CD4-positive, alpha-beta T cell (primary cell): ENCODE results near the gene ARHGAP29. TPM values are rescaled to one million over a fixed set of nuclear protein-coding genes. Genes with fewer than 3 reads are reported as not detected.
A peak's percentile ranks its signal among the peaks of the same experiment; 100 is the strongest.

ENCODE experiments used
- ATAC-seq: fragments of 200-7000 bp; cut with Tn5 transposase; one replicate; pipeline ENCODE4 v1.10.0; 2022; ENCODE audit warnings: mild to moderate bottlenecking; ENCODE audit not compliant: poor library complexity
- CTCF ChIA-PET: fragments of 350-600 bp; sonication (Branson Sonifier 250); formaldehyde crosslinking; loops from one replicate; lab custom pipeline; 2021; ENCODE audit warnings: antibody characterized with exemption, inconsistent platforms; lab: Charles Lee
- POLR2A ChIA-PET: fragments of 350-600 bp; sonication (Branson Sonifier 250); formaldehyde crosslinking; loops from one replicate; lab custom pipeline; 2021; ENCODE audit warnings: antibody characterized with exemption, inconsistent platforms; lab: Charles Lee
- DNase-seq, 14 experiments: peaks; one replicate each; pipeline ENCODE4 v3.0.0-alpha.2; 2013 to 2020; ENCODE audit warnings: mixed read lengths in 2 of 14
- H3K27ac ChIP-seq, 2 donors: one replicate each; pipeline versions ENCODE4 v1.5.1 to v1.7.0; 2013; ENCODE audit warnings: low read length in 2 of 2, low read depth in 1 of 2, mild to moderate bottlenecking in 1 of 2
- H3K27me3 ChIP-seq, 2 experiments: 1 replicate in 1 of 2; 2 replicates in 1 of 2; pipeline versions ENCODE4 v1.6.1 to v1.7.0; 2013; ENCODE audit warnings: low read length in 2 of 2, control low read depth in 1 of 2, mild to moderate bottlenecking in 1 of 2, moderate library complexity in 1 of 2; ENCODE audit not compliant: insufficient read depth in 2 of 2, control insufficient read depth in 1 of 2
- H3K36me3 ChIP-seq: one replicate; pipeline ENCODE4 v1.6.1; 2013; ENCODE audit warnings: low read length, control low read depth; ENCODE audit not compliant: insufficient read depth
- H3K4me1 ChIP-seq: one replicate; pipeline ENCODE4 v1.6.1; 2013; ENCODE audit warnings: low read length, control low read depth; ENCODE audit not compliant: insufficient read depth
- H3K4me3 ChIP-seq: one replicate; pipeline ENCODE4 v1.5.1; 2013; ENCODE audit warnings: mild to moderate bottlenecking, low read length, moderate library complexity
- H3K9me3 ChIP-seq, 2 experiments: 1 replicate in 1 of 2; 2 replicates in 1 of 2; pipeline versions ENCODE4 v1.6.1 to v1.7.0; 2013; ENCODE audit warnings: low read length in 2 of 2, mild to moderate bottlenecking in 2 of 2, control low read depth in 1 of 2, moderate library complexity in 1 of 2; ENCODE audit not compliant: control insufficient read depth in 1 of 2, insufficient read depth in 1 of 2
- H3K27ac Mint-ChIP-seq: one replicate; pipeline ENCODE4 v1.8.0; 2020; ENCODE audit warnings: mixed read lengths
- H3K27me3 Mint-ChIP-seq: one replicate; pipeline ENCODE4 v1.8.0; 2021; ENCODE audit warnings: mixed read lengths
- H3K36me3 Mint-ChIP-seq: one replicate; pipeline ENCODE4 v1.8.0; 2021; ENCODE audit warnings: low read depth, mixed read lengths
- H3K4me1 Mint-ChIP-seq: one replicate; pipeline ENCODE4 v1.8.0; 2021; ENCODE audit warnings: low read depth, mixed read lengths
- H3K4me3 Mint-ChIP-seq: one replicate; pipeline ENCODE4 v1.8.0; 2020; ENCODE audit warnings: mild to moderate bottlenecking, mixed read lengths
- H3K9me3 Mint-ChIP-seq: one replicate; pipeline ENCODE4 v1.8.0; 2020; ENCODE audit warnings: mixed read lengths
- intact Hi-C, 2 experiments: fragments of 100-400 bp; cut with DNase I in 1 of 2; cut with micrococcal nuclease in 1 of 2; formaldehyde crosslinking; loops; one replicate each; pipeline versions ENCODE4 v1.15.1 to v1.9.0; 2023 to 2025; cut with DNase I, micrococcal nuclease
- polyA plus RNA-seq, 2 donors: library from polyadenylated mRNA; unstranded; fragments of 120-200 nt; gene quantifications; one replicate each; pipeline ENCODE4 v1.2.1, GENCODE V29; 2013
- total RNA-seq, 174 experiments: library from RNA in 2 of 174; stranded (reverse) in 2 of 174; gene quantifications; one replicate each; pipeline ENCODE4 v1.2.3 and lab custom pipeline; 2021 to 2026
- TF ChIP-seq, protein P1 (sequence below): fragments of 200-600 bp; IDR thresholded peaks from one replicate; pipeline ENCODE4 v1.8.0; 2022; ENCODE audit warnings: antibody characterized with exemption, mild to moderate bottlenecking

Gene ARHGAP29, protein sequence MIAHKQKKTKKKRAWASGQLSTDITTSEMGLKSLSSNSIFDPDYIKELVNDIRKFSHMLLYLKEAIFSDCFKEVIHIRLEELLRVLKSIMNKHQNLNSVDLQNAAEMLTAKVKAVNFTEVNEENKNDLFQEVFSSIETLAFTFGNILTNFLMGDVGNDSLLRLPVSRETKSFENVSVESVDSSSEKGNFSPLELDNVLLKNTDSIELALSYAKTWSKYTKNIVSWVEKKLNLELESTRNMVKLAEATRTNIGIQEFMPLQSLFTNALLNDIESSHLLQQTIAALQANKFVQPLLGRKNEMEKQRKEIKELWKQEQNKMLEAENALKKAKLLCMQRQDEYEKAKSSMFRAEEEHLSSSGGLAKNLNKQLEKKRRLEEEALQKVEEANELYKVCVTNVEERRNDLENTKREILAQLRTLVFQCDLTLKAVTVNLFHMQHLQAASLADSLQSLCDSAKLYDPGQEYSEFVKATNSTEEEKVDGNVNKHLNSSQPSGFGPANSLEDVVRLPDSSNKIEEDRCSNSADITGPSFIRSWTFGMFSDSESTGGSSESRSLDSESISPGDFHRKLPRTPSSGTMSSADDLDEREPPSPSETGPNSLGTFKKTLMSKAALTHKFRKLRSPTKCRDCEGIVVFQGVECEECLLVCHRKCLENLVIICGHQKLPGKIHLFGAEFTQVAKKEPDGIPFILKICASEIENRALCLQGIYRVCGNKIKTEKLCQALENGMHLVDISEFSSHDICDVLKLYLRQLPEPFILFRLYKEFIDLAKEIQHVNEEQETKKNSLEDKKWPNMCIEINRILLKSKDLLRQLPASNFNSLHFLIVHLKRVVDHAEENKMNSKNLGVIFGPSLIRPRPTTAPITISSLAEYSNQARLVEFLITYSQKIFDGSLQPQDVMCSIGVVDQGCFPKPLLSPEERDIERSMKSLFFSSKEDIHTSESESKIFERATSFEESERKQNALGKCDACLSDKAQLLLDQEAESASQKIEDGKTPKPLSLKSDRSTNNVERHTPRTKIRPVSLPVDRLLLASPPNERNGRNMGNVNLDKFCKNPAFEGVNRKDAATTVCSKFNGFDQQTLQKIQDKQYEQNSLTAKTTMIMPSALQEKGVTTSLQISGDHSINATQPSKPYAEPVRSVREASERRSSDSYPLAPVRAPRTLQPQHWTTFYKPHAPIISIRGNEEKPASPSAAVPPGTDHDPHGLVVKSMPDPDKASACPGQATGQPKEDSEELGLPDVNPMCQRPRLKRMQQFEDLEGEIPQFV
- total RNA-seq (not detected), total RNA-seq (lab: John Stamatoyannopoulos, UW) (0 to 1.3 (median 0.01) reads per million in 172 experiments)
- 0.06 TPM for polyA plus RNA-seq (2013, experiment 1 of 2)
- 0.69 TPM for polyA plus RNA-seq (2013, experiment 2 of 2)

GRCh38 chr1:94237291-94238226 lies at the start of gene ARHGAP29:
Gene ARHGAP29 (minus strand): TSS chr1:94237584. CDS start chr1:94231611, 5,973 bp downstream.
- H3K4me3 Mint-ChIP-seq = peak within 1 kb of the TSS; percentile 60
- no peaks in the 10 kb centered on the region for H3K36me3 Mint-ChIP-seq
- H3K4me1 Mint-ChIP-seq = peaks cover 17% of the 10 kb centered on the region
- peak in 10 of 14 experiments; percentile 1 to 59 (median 33) for DNase-seq
- H3K27me3 ChIP-seq = peaks cover 30 to 73% of the 10 kb centered on the region in 2 experiments
- H3K4me3 ChIP-seq = peak within 1 kb of the TSS; percentile 21
- peaks cover 88% of the 10 kb centered on the region for H3K27me3 Mint-ChIP-seq
- CTCF ChIA-PET = no interaction called here
- no peak within 1 kb of the TSS for H3K27ac Mint-ChIP-seq
- H3K9me3 ChIP-seq = peaks cover 5 to 8% of the 10 kb centered on the region in 2 experiments
- peaks cover 9% of the 10 kb centered on the region for H3K9me3 Mint-ChIP-seq
- peaks cover 15% of the 10 kb centered on the region for H3K4me1 ChIP-seq
- POLR2A ChIA-PET = no interaction called here
- no peaks in the 10 kb centered on the region for H3K36me3 ChIP-seq
- peak; percentile 71 for ATAC-seq
- H3K27ac ChIP-seq = no peak within 1 kb of the TSS
- intact Hi-C loops = no loop called here
- TF ChIP-seq, protein P1, sequence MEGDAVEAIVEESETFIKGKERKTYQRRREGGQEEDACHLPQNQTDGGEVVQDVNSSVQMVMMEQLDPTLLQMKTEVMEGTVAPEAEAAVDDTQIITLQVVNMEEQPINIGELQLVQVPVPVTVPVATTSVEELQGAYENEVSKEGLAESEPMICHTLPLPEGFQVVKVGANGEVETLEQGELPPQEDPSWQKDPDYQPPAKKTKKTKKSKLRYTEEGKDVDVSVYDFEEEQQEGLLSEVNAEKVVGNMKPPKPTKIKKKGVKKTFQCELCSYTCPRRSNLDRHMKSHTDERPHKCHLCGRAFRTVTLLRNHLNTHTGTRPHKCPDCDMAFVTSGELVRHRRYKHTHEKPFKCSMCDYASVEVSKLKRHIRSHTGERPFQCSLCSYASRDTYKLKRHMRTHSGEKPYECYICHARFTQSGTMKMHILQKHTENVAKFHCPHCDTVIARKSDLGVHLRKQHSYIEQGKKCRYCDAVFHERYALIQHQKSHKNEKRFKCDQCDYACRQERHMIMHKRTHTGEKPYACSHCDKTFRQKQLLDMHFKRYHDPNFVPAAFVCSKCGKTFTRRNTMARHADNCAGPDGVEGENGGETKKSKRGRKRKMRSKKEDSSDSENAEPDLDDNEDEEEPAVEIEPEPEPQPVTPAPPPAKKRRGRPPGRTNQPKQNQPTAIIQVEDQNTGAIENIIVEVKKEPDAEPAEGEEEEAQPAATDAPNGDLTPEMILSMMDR = no peak

DNA sequence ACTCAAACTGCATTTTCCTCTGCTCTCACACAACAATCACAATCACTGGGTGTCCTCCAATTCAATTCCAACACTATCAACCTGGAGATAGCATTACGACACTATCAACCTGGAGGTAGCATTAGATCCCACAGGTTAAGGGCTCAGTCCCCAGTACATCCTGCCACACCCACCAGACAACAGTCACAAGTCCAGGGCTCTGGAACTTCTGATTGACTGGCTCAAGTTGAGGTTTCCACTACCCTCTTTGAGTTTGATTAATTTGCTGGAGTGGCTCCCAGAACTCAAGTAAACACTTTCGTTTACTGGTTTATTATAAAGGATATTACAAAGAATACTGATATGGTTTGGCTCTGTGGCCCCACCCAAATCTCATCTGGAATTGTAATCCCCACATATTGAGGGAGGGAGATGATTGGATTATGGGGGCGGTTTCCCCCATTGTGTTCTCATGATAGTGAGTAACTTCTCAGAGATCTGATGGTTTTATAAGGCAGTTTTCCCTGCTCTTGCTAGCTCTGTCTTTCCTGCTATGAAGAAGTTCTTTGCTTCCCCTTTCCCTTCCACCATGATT lies 49.6 kb upstream of the ARHGAP29 start:
- intact Hi-C loops = no loop called here
- CTCF ChIA-PET = no interaction called here
- POLR2A ChIA-PET = no interaction called here
- no peaks in the 10 kb centered on the region for H3K36me3 ChIP-seq
- H3K4me3 Mint-ChIP-seq = no peak overlapping the region
- H3K9me3 ChIP-seq = no peaks in the 10 kb centered on the region
- no peak overlapping the region for H3K27ac Mint-ChIP-seq
- H3K9me3 Mint-ChIP-seq = no peaks in the 10 kb centered on the region
- DNase-seq = no peak
- peaks cover 51% of the 10 kb centered on the region for H3K27me3 Mint-ChIP-seq
- no peak overlapping the region for H3K4me3 ChIP-seq
- no peaks in the 10 kb centered on the region for H3K36me3 Mint-ChIP-seq
- H3K27me3 ChIP-seq = no peaks in the 10 kb centered on the region
- ATAC-seq = no peak
- no peak overlapping the region for H3K27ac ChIP-seq
- TF ChIP-seq, protein P1 = no peak
- H3K4me1 ChIP-seq = no peaks in the 10 kb centered on the region
- H3K4me1 Mint-ChIP-seq = no peaks in the 10 kb centered on the region
